Caco-2 (cell line): Measurements from ENCODE around the gene KRT86. TPM values are rescaled to one million over a fixed set of nuclear protein-coding genes. Genes with fewer than 3 reads are reported as not detected.

ENCODE experiments used
- BruUV-seq: library from RNA; stranded (reverse); fragments of 400-500 nt; replicated peaks from 2 replicates; lab custom pipeline; 2021; lab: Mats Ljungman, UMichigan
- CTCF ChIA-PET: fragments of 300-600 bp; sonication (Branson Sonifier 250); formaldehyde crosslinking; loops from one replicate; lab custom pipeline; 2022; ENCODE audit warnings: antibody characterized with exemption; lab: Charles Lee
- POLR2A ChIA-PET: fragments of 300-600 bp; sonication (Branson Sonifier 250); formaldehyde crosslinking; loops from one replicate; lab custom pipeline; 2022; ENCODE audit warnings: antibody characterized with exemption; lab: Charles Lee
- DNase-seq, 2 experiments: peaks; one replicate each; pipeline versions ENCODE4 v3.0.0 to v3.0.0-alpha.2; 2020 to 2022
- H3K27me3 ChIP-seq: replicated peaks from 2 replicates; pipeline ENCODE4 v1.6.0; 2011; ENCODE audit warnings: low read length; ENCODE audit not compliant: control insufficient read depth, insufficient read depth
- H3K36me3 ChIP-seq: 2 replicates; pipeline ENCODE4 v1.5.1; 2011; ENCODE audit warnings: low read length; ENCODE audit not compliant: control insufficient read depth, insufficient read depth
- H3K4me1 ChIP-seq: fragments of 250-450 bp; sonication (Bioruptor Pico); 2 replicates; pipeline ENCODE4 v1.5.1; 2020; ENCODE audit warnings: mild to moderate bottlenecking
- H3K4me3 ChIP-seq: 2 replicates; pipeline ENCODE4 v1.5.1; 2011; ENCODE audit warnings: low read depth, mild to moderate bottlenecking, control low read depth, low read length
- H3K9me3 ChIP-seq: fragments of 250-450 bp; sonication (Bioruptor Pico); 2 replicates; pipeline ENCODE4 v1.5.1; 2020; ENCODE audit warnings: mild to moderate bottlenecking, moderate library complexity
- H3K27ac Mint-ChIP-seq: one replicate; pipeline ENCODE4 v1.8.0; 2022; ENCODE audit warnings: mixed read lengths; ENCODE audit not compliant: unreplicated experiment
- H3K27me3 Mint-ChIP-seq: one replicate; pipeline ENCODE4 v1.8.0; 2022; ENCODE audit warnings: mixed read lengths; ENCODE audit not compliant: insufficient read depth, unreplicated experiment
- H3K36me3 Mint-ChIP-seq: one replicate; pipeline ENCODE4 v1.8.0; 2022; ENCODE audit warnings: mild to moderate bottlenecking, mixed read lengths; ENCODE audit not compliant: insufficient read depth, unreplicated experiment
- H3K4me1 Mint-ChIP-seq: one replicate; pipeline ENCODE4 v1.8.0; 2022; ENCODE audit warnings: low read depth, mixed read lengths; ENCODE audit not compliant: unreplicated experiment
- H3K4me3 Mint-ChIP-seq: one replicate; pipeline ENCODE4 v1.8.0; 2022; ENCODE audit warnings: mild to moderate bottlenecking, moderate library complexity, mixed read lengths; ENCODE audit not compliant: unreplicated experiment
- H3K9me3 Mint-ChIP-seq: one replicate; pipeline ENCODE4 v1.8.0; 2022; ENCODE audit warnings: mixed read lengths; ENCODE audit not compliant: unreplicated experiment
- CTCF ChIP-seq, 2 experiments: fragments of 200-600 bp in 1 of 2; IDR thresholded peaks; 1 replicate in 1 of 2; 2 replicates in 1 of 2; pipeline versions ENCODE4 v1.5.1 to v1.8.0; 2011 to 2022; ENCODE audit warnings: antibody characterized with exemption in 1 of 2, control low read depth in 1 of 2, inconsistent platforms in 1 of 2, low read depth in 1 of 2, low read length in 1 of 2, mild to moderate bottlenecking in 1 of 2, moderate library complexity in 1 of 2; ENCODE audit not compliant: insufficient read depth in 1 of 2, severe bottlenecking in 1 of 2, unreplicated experiment in 1 of 2
- intact Hi-C: fragments of 100-400 bp; cut with micrococcal nuclease; formaldehyde crosslinking; loops from one replicate; pipeline ENCODE4 v1.10.0; 2022; ENCODE audit not compliant: unreplicated experiment
- total RNA-seq: library from RNA; stranded (reverse); gene quantifications from 2 replicates; pipeline ENCODE4 v1.2.3, GENCODE V29; 2022

The KRT86 gene
- total RNA-seq, 1 experiment from 2014 or later: not detected

GRCh38 chr12:52313461-52313860 lies 39.0 kb downstream of the KRT86 start:
- intact Hi-C loops: no loop called here
- Histone ChIP-seq H3K9me3 (no peaks in the 10 kb centered on the region), H3K4me3 (no peak overlapping the region), H3K27me3 (no peaks in the 10 kb centered on the region), H3K36me3 (no peaks in the 10 kb centered on the region), H3K4me1 (0 out of 2 replicates have a peak, but pooled peaks cover 3% of the 10 kb centered on the region)
- H3K27ac Mint-ChIP-seq: no peak overlapping the region
- ChIA-PET CTCF (interaction anchor here (0.6 kb wide), 1 partner anchor 189 kb away, joined by 3 read pairs; no protein-coding TSS in a partner anchor), POLR2A (no interaction called here)
- H3K36me3 Mint-ChIP-seq: no peaks in the 10 kb centered on the region
- no peaks in the 10 kb centered on the region for H3K27me3 Mint-ChIP-seq
- H3K4me1 Mint-ChIP-seq: peaks cover 13% of the 10 kb centered on the region
- no TSS peak for BruUV-seq
- H3K4me3 Mint-ChIP-seq: no peak overlapping the region
- no peak for TF ChIP-seq CTCF (IDR thresholded peaks at IDR 0.05; ENCODE audit: insufficient read depth in 1 of 2, low read depth in 1 of 2, low read length in 1 of 2, severe bottlenecking in 1 of 2, unreplicated experiment in 1 of 2)
- H3K9me3 Mint-ChIP-seq: no peaks in the 10 kb centered on the region
- DNase-seq: no peak

GRCh38 chr12:52313926-52314325 lies 39.5 kb downstream of the KRT86 start:
- H3K4me3 ChIP-seq: no peak overlapping the region
- H3K9me3 Mint-ChIP-seq: no peaks in the 10 kb centered on the region
- 0 out of 2 replicates have a peak, but pooled peaks cover 2% of the 10 kb centered on the region for H3K4me1 ChIP-seq
- no peaks in the 10 kb centered on the region for H3K9me3 ChIP-seq
- ChIA-PET POLR2A (no interaction called here), CTCF (no interaction called here)
- no peak for TF ChIP-seq CTCF (IDR thresholded peaks at IDR 0.05; ENCODE audit: insufficient read depth in 1 of 2, low read depth in 1 of 2, low read length in 1 of 2, severe bottlenecking in 1 of 2, unreplicated experiment in 1 of 2)
- H3K4me3 Mint-ChIP-seq: no peak overlapping the region
- no peaks in the 10 kb centered on the region for H3K36me3 ChIP-seq
- H3K27me3 Mint-ChIP-seq: no peaks in the 10 kb centered on the region
- H3K36me3 Mint-ChIP-seq: no peaks in the 10 kb centered on the region
- no TSS peak for BruUV-seq
- no peak overlapping the region for H3K27ac Mint-ChIP-seq
- intact Hi-C loops: no loop called here
- H3K4me1 Mint-ChIP-seq: peaks cover 13% of the 10 kb centered on the region
- H3K27me3 ChIP-seq: no peaks in the 10 kb centered on the region
- DNase-seq: no peak

- H3K27me3 Mint-ChIP-seq: no peaks in the 10 kb centered on the region
Measured at GRCh38 chr12:52314511-52314910, 40.1 kb downstream of the KRT86 start.

More at GRCh38 chr12:52314511-52314910, 40.1 kb downstream of the KRT86 start:
- TF ChIP-seq CTCF (IDR thresholded peaks at IDR 0.05; ENCODE audit: insufficient read depth in 1 of 2, low read depth in 1 of 2, low read length in 1 of 2, severe bottlenecking in 1 of 2, unreplicated experiment in 1 of 2): no peak
- POLR2A ChIA-PET: no interaction called here
- H3K27ac Mint-ChIP-seq: no peak overlapping the region
- Histone ChIP-seq H3K9me3 (no peaks in the 10 kb centered on the region), H3K4me1 (no peaks in the 10 kb centered on the region), H3K27me3 (no peaks in the 10 kb centered on the region), H3K4me3 (no peak overlapping the region), H3K36me3 (no peaks in the 10 kb centered on the region)
- no peak for DNase-seq
- H3K36me3 Mint-ChIP-seq: no peaks in the 10 kb centered on the region
- intact Hi-C loops: no loop called here
- CTCF ChIA-PET: no interaction called here
- no TSS peak for BruUV-seq
- peaks cover 13% of the 10 kb centered on the region for H3K4me1 Mint-ChIP-seq
- H3K4me3 Mint-ChIP-seq: no peak overlapping the region
- H3K9me3 Mint-ChIP-seq: no peaks in the 10 kb centered on the region
